OCI-LY7 (cell line): ENCODE results near the gene SELENOT. TPM values are rescaled to one million over a fixed set of nuclear protein-coding genes. Genes with fewer than 3 reads are reported as not detected.
"Not testable (repeated sequence)": the region's sequence is repeated elsewhere in the genome, so short reads cannot be mapped to it uniquely, and the experiment has no call there.

Experiments used
- BruUV-seq: library from RNA; stranded (reverse); fragments of 400-500 nt; replicated peaks from 2 replicates; lab custom pipeline; 2021; lab: Mats Ljungman, UMichigan
- CTCF ChIA-PET: fragments of 300-600 bp; sonication (Branson Sonifier 250); formaldehyde crosslinking; loops from one replicate; lab custom pipeline; 2022; ENCODE audit warnings: antibody characterized with exemption; ENCODE audit not compliant: unreplicated experiment; lab: Charles Lee
- POLR2A ChIA-PET: fragments of 300-600 bp; sonication (Branson Sonifier 250); formaldehyde crosslinking; loops from one replicate; lab custom pipeline; 2022; ENCODE audit warnings: antibody characterized with exemption; lab: Charles Lee
- DNase-seq: peaks from one replicate; pipeline ENCODE4 v3.0.0-alpha.2; 2015; ENCODE audit warnings: low spot score
- H2AFZ ChIP-seq: fragments of 200-600 bp; sonication (generic), shearing (Covaris generic); 2 replicates; pipeline ENCODE4 v1.6.1; 2014; ENCODE audit warnings: mild to moderate bottlenecking, antibody characterized with exemption, low read length, moderate library complexity
- H3K27ac ChIP-seq: fragments of 200-600 bp; sonication (generic); 2 replicates; pipeline ENCODE4 v1.5.1; 2014; ENCODE audit warnings: mixed run types, low read depth, mild to moderate bottlenecking, moderate library complexity, low read length, inconsistent platforms; ENCODE audit not compliant: poor library complexity, severe bottlenecking
- H3K36me3 ChIP-seq: fragments of 200-600 bp; sonication (generic); 2 replicates; pipeline ENCODE4 v1.6.1; 2014; ENCODE audit warnings: mild to moderate bottlenecking, antibody characterized with exemption, low read length, moderate library complexity, mixed read lengths; ENCODE audit not compliant: insufficient read depth
- H3K4me1 ChIP-seq: fragments of 200-600 bp; sonication (generic); 2 replicates; pipeline ENCODE4 v1.5.1; 2014; ENCODE audit warnings: mild to moderate bottlenecking, low read length; ENCODE audit not compliant: insufficient read depth, poor library complexity, severe bottlenecking
- H3K4me2 ChIP-seq: fragments of 200-600 bp; sonication (generic); 2 replicates; pipeline ENCODE4 v1.6.1; 2014; ENCODE audit warnings: mild to moderate bottlenecking, low read length
- H3K4me3 ChIP-seq: fragments of 200-600 bp; sonication (generic); 2 replicates; pipeline ENCODE4 v1.5.1; 2014; ENCODE audit warnings: mild to moderate bottlenecking, low read depth, low read length; ENCODE audit not compliant: poor library complexity, severe bottlenecking
- H3K79me2 ChIP-seq: fragments of 200-600 bp; sonication (generic); 2 replicates; pipeline ENCODE4 v1.6.1; 2016; ENCODE audit warnings: low read depth, mild to moderate bottlenecking, low read length, moderate library complexity, mixed read lengths; ENCODE audit not compliant: insufficient read depth
- H3K9me2 ChIP-seq: fragments of 200-600 bp; sonication (generic); 2 replicates; pipeline ENCODE4 v1.6.1; 2016; ENCODE audit warnings: mild to moderate bottlenecking, low read length, mixed read lengths; ENCODE audit not compliant: insufficient read depth
- H3K9me3 ChIP-seq: fragments of 200-600 bp; sonication (generic); 2 replicates; pipeline ENCODE4 v1.6.1; 2014; ENCODE audit warnings: mild to moderate bottlenecking, mixed run types, low read length, mixed read lengths
- H4K20me1 ChIP-seq: fragments of 200-600 bp; sonication (generic); 2 replicates; pipeline ENCODE4 v1.6.1; 2014; ENCODE audit warnings: mild to moderate bottlenecking, antibody characterized with exemption, low read length, moderate library complexity, mixed read lengths; ENCODE audit not compliant: insufficient read depth
- CTCF ChIP-seq: fragments of 200-600 bp; sonication (generic); conservative IDR thresholded peaks from 2 replicates; pipeline ENCODE4 v1.5.1; 2014; ENCODE audit warnings: mild to moderate bottlenecking, antibody characterized with exemption, low read length, moderate library complexity, mixed read lengths
- EZH2phosphoT487 ChIP-seq: fragments of 200-600 bp; sonication (generic); IDR thresholded peaks from 2 replicates; pipeline ENCODE4 v1.6.1; 2018; ENCODE audit warnings: low read depth, borderline replicate concordance, mild to moderate bottlenecking, mixed run types, antibody characterized with exemption, low read length, moderate library complexity, mixed read lengths
- intact Hi-C: fragments of 100-400 bp; cut with micrococcal nuclease; formaldehyde crosslinking; loops from one replicate; pipeline ENCODE4 v1.10.0; 2022; ENCODE audit not compliant: unreplicated experiment
- total RNA-seq, 2 experiments: library from RNA; depleted of rRNA in 1 of 2; stranded (reverse); fragments of >200 nt in 1 of 2; shearing (Covaris generic) in 1 of 2; gene quantifications; 2 replicates each; pipeline ENCODE4 v1.2.3, GENCODE V29; 2014 to 2022

Gene SELENOT
- total RNA-seq, 2 experiments from 2014 or later = 60.7 to 71.8 TPM

GRCh38 chr3:150613709-150614480 is 10.8 kb downstream of the SELENOT start:
- TF ChIP-seq EZH2phosphoT487 (no peak), CTCF (no peak)
- ChIA-PET POLR2A (interaction anchor here (0.6 to 1.1 kb wide), 7 partner anchors 8 to 217 kb away, joined by 3 to 5 read pairs (median 3); partner anchors contain the start of gene SELENOT), CTCF (no interaction called here)
- Histone ChIP-seq H3K9me3 (peaks cover 27% of the 10 kb centered on the region), H3K79me2 (peaks cover 85% of the 10 kb centered on the region), H2AFZ (no peak overlapping the region), H4K20me1 (peaks cover 35% of the 10 kb centered on the region), H3K9me2 (no peaks in the 10 kb centered on the region), H3K36me3 (peaks cover 83% of the 10 kb centered on the region), H3K27ac (no peak overlapping the region), H3K4me3 (no peak overlapping the region), H3K4me2 (no peak overlapping the region), H3K4me1 (peaks cover 19% of the 10 kb centered on the region)
- no peak for DNase-seq
- TSS peak; percentile 11 for BruUV-seq
- intact Hi-C loops = no loop called here

- DNase-seq = no peak
- ChIA-PET POLR2A (interaction anchor here (1.0 to 1.3 kb wide), 2 partner anchors 8 to 13 kb away, joined by 3 to 4 read pairs; no protein-coding TSS in a partner anchor), CTCF (no interaction called here)
- H3K4me1 ChIP-seq = no peaks in the 10 kb centered on the region
- no peak overlapping the region for H2AFZ ChIP-seq
- no peak overlapping the region for H3K4me3 ChIP-seq
- TF ChIP-seq CTCF (no peak), EZH2phosphoT487 (no peak)
- H3K79me2 ChIP-seq = peaks cover 87% of the 10 kb centered on the region
- intact Hi-C loops = no loop called here
- no TSS peak for BruUV-seq
- no peak overlapping the region for H3K27ac ChIP-seq
- peaks cover 86% of the 10 kb centered on the region for H3K36me3 ChIP-seq
- H3K4me2 ChIP-seq = no peak overlapping the region
- 0 out of 2 replicates have a peak, but pooled peaks cover 11% of the 10 kb centered on the region for H3K9me3 ChIP-seq
- H3K9me2 ChIP-seq = no peaks in the 10 kb centered on the region
- peaks cover 40% of the 10 kb centered on the region for H4K20me1 ChIP-seq
Measured at GRCh38 chr3:150620002-150620689, 17.0 kb downstream of the SELENOT start.

GRCh38 chr3:150622955-150623354 is 19.8 kb downstream of the SELENOT start:
- H3K9me3 ChIP-seq, CTCF ChIA-PET, H3K4me1 ChIP-seq, intact Hi-C loops, H3K4me2 ChIP-seq, H3K4me3 ChIP-seq, BruUV-seq, H2AFZ ChIP-seq, DNase-seq, H3K9me2 ChIP-seq, H3K27ac ChIP-seq: not testable (repeated sequence)
- Histone ChIP-seq H3K36me3 (peaks cover 96% of the 10 kb centered on the region), H3K79me2 (peaks cover 83% of the 10 kb centered on the region), H4K20me1 (peaks cover 28% of the 10 kb centered on the region)
- POLR2A ChIA-PET = interaction anchor here (0.6 kb wide), 2 partner anchors 65 to 84 kb away, joined by 3 read pairs; no protein-coding TSS in a partner anchor
